Activated naive CD8-positive, alpha-beta T cell (primary cell): ENCODE measurements around the gene CCT8.

Source experiments
- H3K27ac Mint-ChIP-seq: one replicate; pipeline ENCODE4 v1.8.0; 2021; ENCODE audit warnings: mixed read lengths
- H3K27me3 Mint-ChIP-seq: one replicate; pipeline ENCODE4 v1.8.0; 2021; ENCODE audit warnings: mixed read lengths
- H3K36me3 Mint-ChIP-seq: one replicate; pipeline ENCODE4 v1.8.0; 2021; ENCODE audit warnings: mixed read lengths
- H3K4me1 Mint-ChIP-seq: one replicate; pipeline ENCODE4 v1.8.0; 2021; ENCODE audit warnings: low read depth, mixed read lengths
- H3K4me3 Mint-ChIP-seq: one replicate; pipeline ENCODE4 v1.8.0; 2021; ENCODE audit warnings: mild to moderate bottlenecking, mixed read lengths
- H3K9me3 Mint-ChIP-seq: one replicate; pipeline ENCODE4 v1.8.0; 2021; ENCODE audit warnings: low read depth, mixed read lengths

The CCT8 gene, protein sequence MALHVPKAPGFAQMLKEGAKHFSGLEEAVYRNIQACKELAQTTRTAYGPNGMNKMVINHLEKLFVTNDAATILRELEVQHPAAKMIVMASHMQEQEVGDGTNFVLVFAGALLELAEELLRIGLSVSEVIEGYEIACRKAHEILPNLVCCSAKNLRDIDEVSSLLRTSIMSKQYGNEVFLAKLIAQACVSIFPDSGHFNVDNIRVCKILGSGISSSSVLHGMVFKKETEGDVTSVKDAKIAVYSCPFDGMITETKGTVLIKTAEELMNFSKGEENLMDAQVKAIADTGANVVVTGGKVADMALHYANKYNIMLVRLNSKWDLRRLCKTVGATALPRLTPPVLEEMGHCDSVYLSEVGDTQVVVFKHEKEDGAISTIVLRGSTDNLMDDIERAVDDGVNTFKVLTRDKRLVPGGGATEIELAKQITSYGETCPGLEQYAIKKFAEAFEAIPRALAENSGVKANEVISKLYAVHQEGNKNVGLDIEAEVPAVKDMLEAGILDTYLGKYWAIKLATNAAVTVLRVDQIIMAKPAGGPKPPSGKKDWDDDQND

DNA sequence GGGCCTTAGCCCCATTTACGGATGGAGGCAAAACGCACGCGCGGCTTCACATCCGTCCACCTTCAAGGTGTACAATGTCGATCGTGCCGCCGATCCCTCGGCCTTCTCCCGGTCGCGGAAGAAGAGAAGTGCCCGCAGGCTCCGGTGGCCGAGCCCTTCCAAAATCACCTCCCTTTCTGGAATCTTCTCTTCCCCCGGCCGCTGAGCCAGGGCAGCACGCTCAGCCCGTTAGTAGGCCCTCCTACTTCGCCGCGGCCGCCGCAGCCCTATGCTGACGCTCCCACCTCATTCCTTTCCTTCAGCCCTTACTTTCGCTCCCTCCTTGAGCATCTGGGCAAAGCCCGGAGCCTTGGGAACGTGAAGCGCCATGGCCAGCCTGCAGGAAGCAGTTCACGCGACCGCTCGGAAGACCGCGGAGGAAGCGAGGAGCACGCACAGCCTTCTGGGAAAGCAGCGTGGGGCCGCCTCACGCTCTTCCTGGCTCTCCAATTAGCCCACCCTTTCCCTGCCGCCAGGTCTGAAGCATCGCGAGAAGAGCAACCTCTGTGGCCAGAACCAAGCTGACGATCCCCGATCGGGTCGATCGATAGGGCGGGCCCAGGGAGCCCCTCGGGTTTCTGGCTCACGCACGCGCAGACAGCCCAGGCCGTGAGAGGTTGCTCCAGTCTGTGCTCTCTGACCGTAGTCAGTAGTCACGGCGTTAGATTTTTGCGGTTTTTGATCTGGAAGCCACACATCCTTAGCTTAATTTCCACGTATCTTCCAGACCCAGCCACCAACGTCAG, at the start of gene CCT8:
Gene CCT8 (minus strand): TSS at position 427 of the 785 bp plus-strand sequence. CDS start 58 bp downstream, at position 369.
- peak within 1 kb of the TSS; percentile 100 for H3K27ac Mint-ChIP-seq
- peaks cover 11% of the 10 kb centered on the region for H3K36me3 Mint-ChIP-seq
- no peaks in the 10 kb centered on the region for H3K27me3 Mint-ChIP-seq
- peaks cover 50% of the 10 kb centered on the region for H3K4me1 Mint-ChIP-seq
- peak within 1 kb of the TSS; percentile 100 for H3K4me3 Mint-ChIP-seq
- peaks cover 4% of the 10 kb centered on the region for H3K9me3 Mint-ChIP-seq

- peaks cover 4% of the 10 kb centered on the region for H3K36me3 Mint-ChIP-seq
- no peak overlapping the region for H3K4me3 Mint-ChIP-seq
Measured at GRCh38 chr21:29121759-29122158, 48.3 kb upstream of the CCT8 start.

DNA sequence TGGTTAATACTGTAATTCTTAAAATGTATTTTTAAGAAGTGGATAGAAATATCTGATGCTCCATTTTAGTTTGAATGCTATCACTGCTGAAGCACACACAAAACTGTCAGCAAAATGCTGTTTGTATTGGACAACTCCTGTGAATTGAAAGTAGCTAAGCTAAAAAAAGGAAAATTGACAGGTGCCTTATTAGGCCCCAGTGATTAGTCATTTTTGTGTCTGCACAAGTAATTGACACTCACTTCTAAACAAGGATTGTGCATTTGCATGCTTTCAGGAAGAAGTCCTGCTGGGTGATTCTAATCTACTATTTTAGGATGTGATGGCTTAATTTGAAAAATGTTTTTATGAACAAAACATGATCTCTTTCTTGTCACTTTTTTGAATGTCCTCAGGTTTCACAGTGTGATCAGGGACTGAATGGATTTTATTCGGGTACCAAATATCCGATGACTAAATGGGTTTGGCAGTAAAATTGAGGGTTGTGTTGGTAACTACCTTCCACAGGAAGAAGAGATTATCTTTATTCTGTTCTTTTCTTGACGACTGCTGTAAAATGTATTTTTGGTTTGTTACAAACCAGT, 44.0 kb upstream of the CCT8 start:
- Mint-ChIP-seq H3K27ac (no peak overlapping the region), H3K27me3 (no peaks in the 10 kb centered on the region), H3K9me3 (no peaks in the 10 kb centered on the region), H3K36me3 (peaks cover 5% of the 10 kb centered on the region), H3K4me3 (no peak overlapping the region), H3K4me1 (no peaks in the 10 kb centered on the region)

More at GRCh38 chr21:29121759-29122158, 48.3 kb upstream of the CCT8 start:
- H3K27ac Mint-ChIP-seq, result no peak overlapping the region
- no peaks in the 10 kb centered on the region for H3K4me1 Mint-ChIP-seq
- H3K9me3 Mint-ChIP-seq, result no peaks in the 10 kb centered on the region
- H3K27me3 Mint-ChIP-seq, result no peaks in the 10 kb centered on the region

DNA sequence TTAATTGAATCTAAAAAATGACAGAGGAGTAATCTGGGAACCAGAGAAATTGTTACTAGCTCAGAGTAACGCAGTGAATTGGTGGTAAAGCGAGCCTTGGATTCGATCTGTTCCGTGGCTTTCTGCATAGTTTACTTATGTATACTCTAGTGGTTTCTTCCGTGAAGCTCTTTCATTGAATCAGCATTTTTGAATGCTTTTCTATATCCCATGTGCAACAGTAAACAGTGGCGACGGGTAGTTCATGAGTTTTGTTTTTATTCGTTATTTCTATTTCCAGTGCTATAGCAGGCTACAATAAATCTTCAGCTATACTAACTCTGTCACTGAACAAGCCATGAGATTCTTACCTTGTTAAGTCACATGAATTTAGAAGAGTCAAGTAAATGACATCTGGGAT, 42.5 kb upstream of the CCT8 start:
- H3K4me1 Mint-ChIP-seq, result no peaks in the 10 kb centered on the region
- H3K9me3 Mint-ChIP-seq, result no peaks in the 10 kb centered on the region
- no peak overlapping the region for H3K27ac Mint-ChIP-seq
- peaks cover 10% of the 10 kb centered on the region for H3K36me3 Mint-ChIP-seq
- no peak overlapping the region for H3K4me3 Mint-ChIP-seq
- H3K27me3 Mint-ChIP-seq, result no peaks in the 10 kb centered on the region

DNA sequence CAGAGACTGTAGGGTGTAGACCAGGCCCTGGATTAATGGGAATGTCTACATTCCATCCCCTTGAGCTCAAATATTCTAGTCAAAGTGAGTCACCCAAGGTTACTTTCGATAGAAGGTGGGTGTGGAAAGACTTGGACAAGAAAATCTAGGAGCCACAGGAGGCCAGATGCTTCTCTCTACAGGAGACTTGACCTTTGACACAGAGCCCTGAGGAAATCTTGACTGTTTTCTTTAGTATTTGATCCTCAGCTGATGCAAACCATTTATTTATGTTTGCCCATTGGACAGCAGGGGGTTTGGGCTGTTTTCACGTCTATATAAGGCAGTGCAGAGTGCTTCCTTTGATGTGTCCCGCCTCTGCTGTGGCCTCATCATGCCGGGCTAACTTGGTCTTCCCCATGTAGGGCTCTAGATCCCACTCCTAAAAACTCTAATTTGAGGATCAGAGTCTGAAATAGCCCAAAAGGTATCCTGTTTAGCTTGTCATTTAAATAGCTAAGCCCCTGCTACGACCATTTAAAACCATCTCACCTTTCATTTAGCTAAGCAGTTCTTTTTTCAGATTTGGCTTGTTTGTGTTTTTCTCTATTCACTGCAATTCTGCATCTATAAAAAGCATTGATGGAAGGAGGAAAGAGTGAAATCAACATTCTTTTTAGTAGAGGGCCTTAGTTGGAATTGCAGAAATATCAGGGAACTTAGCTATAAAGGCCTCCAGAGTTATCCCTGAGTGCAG, 41.5 kb upstream of the CCT8 start:
- Mint-ChIP-seq H3K27me3 (no peaks in the 10 kb centered on the region), H3K4me3 (no peak overlapping the region), H3K27ac (no peak overlapping the region), H3K36me3 (peaks cover 7% of the 10 kb centered on the region), H3K4me1 (no peaks in the 10 kb centered on the region), H3K9me3 (no peaks in the 10 kb centered on the region)

DNA sequence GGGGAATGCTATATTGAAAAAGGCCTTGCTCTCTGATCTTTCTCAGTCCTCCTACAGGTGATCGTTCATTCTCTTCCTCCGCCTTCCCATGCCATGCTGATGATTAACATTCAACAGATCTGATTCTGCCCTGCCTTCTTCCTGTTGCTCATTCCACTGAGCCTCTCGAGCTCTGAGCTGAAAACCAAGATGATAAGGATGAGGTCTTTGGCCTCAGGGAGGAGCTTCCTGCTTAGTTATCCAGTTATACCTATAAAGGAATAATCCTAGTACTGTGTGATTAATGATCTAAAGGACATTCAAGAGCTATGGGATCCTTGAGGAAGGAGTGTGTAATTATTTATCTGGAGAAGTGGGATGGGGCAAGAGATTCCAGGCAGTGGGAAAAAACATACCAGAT, 31.8 kb upstream of the CCT8 start:
- peaks cover 4% of the 10 kb centered on the region for H3K36me3 Mint-ChIP-seq

DNA sequence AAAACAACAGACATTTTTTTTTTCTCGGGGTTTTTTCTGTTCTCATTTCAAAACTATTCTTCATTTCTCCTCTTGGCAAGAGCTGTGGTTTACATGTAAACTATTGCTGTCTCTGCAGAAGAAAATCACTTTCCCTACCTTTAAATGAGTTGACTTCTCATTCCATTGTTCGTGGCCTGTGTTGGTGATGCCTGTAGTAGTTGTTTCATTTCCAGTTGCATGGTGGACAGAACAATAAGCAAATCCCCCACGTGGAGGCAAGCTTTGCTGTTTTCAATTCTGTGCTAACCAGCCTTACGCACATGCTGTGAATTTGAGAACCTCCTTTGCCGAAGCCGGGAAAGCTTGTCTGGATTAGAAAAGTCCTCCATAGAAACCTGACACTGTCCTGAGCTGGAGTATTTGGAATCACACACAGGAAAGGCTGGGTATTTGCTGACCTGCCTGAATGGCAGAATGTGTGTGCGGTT, 30.8 kb upstream of the CCT8 start:
- Mint-ChIP-seq H3K9me3 (no peaks in the 10 kb centered on the region), H3K27me3 (no peaks in the 10 kb centered on the region), H3K27ac (no peak overlapping the region), H3K36me3 (peaks cover 6% of the 10 kb centered on the region), H3K4me1 (no peaks in the 10 kb centered on the region), H3K4me3 (no peak overlapping the region)

More for the DNA sequence above, 31.8 kb upstream of the CCT8 start:
- H3K4me1 Mint-ChIP-seq, result no peaks in the 10 kb centered on the region
- no peaks in the 10 kb centered on the region for H3K9me3 Mint-ChIP-seq
- no peaks in the 10 kb centered on the region for H3K27me3 Mint-ChIP-seq
- H3K27ac Mint-ChIP-seq, result no peak overlapping the region
- no peak overlapping the region for H3K4me3 Mint-ChIP-seq

GRCh38 chr21:29102791-29103257, 29.4 kb upstream of the CCT8 start:
- Mint-ChIP-seq H3K4me3 (no peak overlapping the region), H3K27me3 (no peaks in the 10 kb centered on the region), H3K27ac (no peak overlapping the region), H3K36me3 (peaks cover 6% of the 10 kb centered on the region), H3K4me1 (no peaks in the 10 kb centered on the region), H3K9me3 (no peaks in the 10 kb centered on the region)

- Mint-ChIP-seq H3K27ac (no peak overlapping the region), H3K36me3 (peaks cover 2% of the 10 kb centered on the region), H3K4me1 (no peaks in the 10 kb centered on the region), H3K9me3 (no peaks in the 10 kb centered on the region), H3K27me3 (no peaks in the 10 kb centered on the region), H3K4me3 (no peak overlapping the region)
Measured at GRCh38 chr21:29098156-29098555, 24.7 kb upstream of the CCT8 start.

DNA sequence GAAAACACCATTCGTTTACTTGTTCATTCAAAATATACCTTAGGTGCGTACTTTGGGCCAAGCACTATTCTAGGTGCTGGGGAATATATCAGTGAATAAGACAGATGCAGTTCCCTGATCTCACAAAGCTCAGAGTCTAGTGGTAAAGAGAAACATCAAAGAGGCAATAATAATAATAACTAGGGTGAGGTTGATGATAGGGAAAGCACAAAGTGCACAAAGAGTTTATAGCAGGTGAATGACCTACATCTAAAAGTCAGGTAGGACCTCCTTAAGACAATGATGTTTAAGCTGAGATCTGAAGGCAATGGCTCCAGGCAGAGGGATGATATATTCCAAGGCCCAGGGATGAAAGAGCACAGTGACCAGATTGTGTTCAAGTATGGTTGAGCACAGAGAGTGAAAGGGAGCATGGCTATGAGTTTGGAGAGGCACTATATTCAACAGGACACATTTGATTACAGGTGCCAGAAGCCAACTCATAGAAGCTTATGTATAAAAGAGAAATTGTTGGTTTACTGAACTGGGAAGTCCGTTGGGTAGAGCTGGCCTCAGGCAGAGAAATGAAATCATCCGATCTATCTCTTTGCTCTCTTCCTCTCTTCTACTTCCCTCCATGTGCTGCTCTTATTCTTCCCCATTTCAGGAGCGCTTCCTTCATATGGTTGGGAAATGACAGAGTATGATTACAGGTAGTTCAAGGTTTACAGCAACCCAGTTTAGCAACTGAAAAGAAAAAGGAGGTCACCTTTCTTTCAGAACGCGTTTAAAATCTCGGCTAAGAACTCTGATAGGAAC, 23.0 kb upstream of the CCT8 start:
- Mint-ChIP-seq H3K27ac (no peak overlapping the region), H3K4me3 (no peak overlapping the region), H3K36me3 (peaks cover 2% of the 10 kb centered on the region), H3K9me3 (no peaks in the 10 kb centered on the region), H3K4me1 (no peaks in the 10 kb centered on the region), H3K27me3 (no peaks in the 10 kb centered on the region)

- Mint-ChIP-seq H3K4me1 (no peaks in the 10 kb centered on the region), H3K27ac (no peak overlapping the region), H3K9me3 (no peaks in the 10 kb centered on the region), H3K4me3 (no peak overlapping the region), H3K27me3 (no peaks in the 10 kb centered on the region), H3K36me3 (no peaks in the 10 kb centered on the region)
Measured at GRCh38 chr21:29092102-29092959, 18.9 kb upstream of the CCT8 start.

DNA sequence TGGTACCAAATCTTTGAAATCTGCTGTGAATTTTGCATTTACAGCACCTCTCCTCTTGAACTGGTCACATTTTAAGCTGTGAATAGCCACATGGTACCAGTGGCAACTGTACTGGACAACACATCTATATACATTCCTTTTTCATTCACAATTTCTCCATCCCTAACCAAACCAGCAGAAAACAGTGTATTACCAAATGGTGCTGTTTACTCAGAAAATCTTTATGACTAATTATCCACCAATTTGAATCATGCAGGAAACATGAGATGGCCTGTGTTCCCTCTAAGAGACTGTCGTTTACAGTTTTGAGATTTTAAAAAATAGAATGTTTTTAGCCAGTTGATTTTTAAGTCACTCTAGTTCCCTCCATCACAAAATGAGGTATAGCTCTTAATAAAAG, 17.6 kb upstream of the CCT8 start:
- no peaks in the 10 kb centered on the region for H3K4me1 Mint-ChIP-seq
- H3K9me3 Mint-ChIP-seq, result no peaks in the 10 kb centered on the region
- H3K27ac Mint-ChIP-seq, result no peak overlapping the region
- H3K27me3 Mint-ChIP-seq, result no peaks in the 10 kb centered on the region
- no peak overlapping the region for H3K4me3 Mint-ChIP-seq
- H3K36me3 Mint-ChIP-seq, result no peaks in the 10 kb centered on the region
